H1 (cell line): Measurements from ENCODE around the gene RNF26. TPM values are rescaled to one million over a fixed set of nuclear protein-coding genes. Genes with fewer than 3 reads are reported as not detected.

Experiments used
- CTCF ChIA-PET: fragments of 300-600 bp; sonication (Branson Sonifier 250); formaldehyde crosslinking; loops from one replicate; lab custom pipeline; 2021; ENCODE audit not compliant: partially characterized antibody; lab: Charles Lee
- POLR2A ChIA-PET: fragments of 300-600 bp; sonication (Branson Sonifier 250); formaldehyde crosslinking; loops from one replicate; lab custom pipeline; 2021; ENCODE audit warnings: inconsistent platforms; ENCODE audit not compliant: partially characterized antibody; lab: Charles Lee
- DNase-seq, 2 experiments: peaks; one replicate each; pipeline versions ENCODE4 v3.0.0 to v3.0.0-alpha.2; 2010 to 2022; ENCODE audit warnings: low spot score in 2 of 2, low read depth in 1 of 2, mixed read lengths in 1 of 2
- FAIRE-seq: peaks from 2 replicates; lab custom pipeline; 2011; peaks lifted over from hg19 to GRCh38; lab: Jason Lieb, UNC
- H2AFZ ChIP-seq: 2 replicates; pipeline ENCODE4 v1.8.1; 2012; ENCODE audit warnings: low read length, inconsistent platforms
- H2AK5ac ChIP-seq: 2 replicates; pipeline ENCODE4 v1.6.1; 2013; ENCODE audit warnings: low read depth, low read length
- H2BK120ac ChIP-seq: replicated peaks from 2 replicates; pipeline ENCODE3; 2013; ENCODE audit warnings: low read depth, low read length, inconsistent platforms
- H2BK12ac ChIP-seq: 2 replicates; pipeline ENCODE4 v1.6.1; 2013; ENCODE audit warnings: low read depth, low read length
- H2BK15ac ChIP-seq: 2 replicates; pipeline ENCODE4 v1.6.1; 2013; ENCODE audit warnings: low read length
- H2BK20ac ChIP-seq: 2 replicates; pipeline ENCODE4 v1.6.1; 2013; ENCODE audit warnings: low read length
- H2BK5ac ChIP-seq: 2 replicates; pipeline ENCODE4 v1.6.1; 2013; ENCODE audit warnings: low read depth, low read length
- H3K14ac ChIP-seq: 2 replicates; pipeline ENCODE4 v1.6.1; 2013; ENCODE audit warnings: inconsistent platforms; ENCODE audit not compliant: insufficient read length
- H3K18ac ChIP-seq: 2 replicates; pipeline ENCODE4 v1.6.1; 2013; ENCODE audit warnings: low read length; ENCODE audit errors: extremely low read depth
- H3K23ac ChIP-seq: 2 replicates; pipeline ENCODE4 v1.6.1; 2013; ENCODE audit warnings: inconsistent platforms; ENCODE audit not compliant: insufficient read length
- H3K23me2 ChIP-seq: 2 replicates; pipeline ENCODE4 v1.6.1; 2013; ENCODE audit warnings: low read depth, low read length
- H3K27ac ChIP-seq: 2 replicates; pipeline ENCODE4 v1.6.1; 2011; ENCODE audit warnings: low read depth, low read length, inconsistent platforms
- H3K27me3 ChIP-seq, 4 experiments: replicated peaks in 1 of 4; 1 replicate in 1 of 4; 2 replicates in 3 of 4; pipeline versions ENCODE4 v1.6.1 to v1.8.1; 2011 to 2013; ENCODE audit warnings: low read length in 3 of 4, mild to moderate bottlenecking in 3 of 4, inconsistent platforms in 2 of 4, mixed read lengths in 2 of 4, moderate library complexity in 1 of 4; ENCODE audit not compliant: control insufficient read depth in 3 of 4, insufficient read depth in 3 of 4; ENCODE audit errors: extremely low read depth in 1 of 4
- H3K36me3 ChIP-seq, 4 experiments: 2 replicates each; pipeline versions ENCODE4 v1.6.1 to v1.8.1; 2011 to 2013; ENCODE audit warnings: mild to moderate bottlenecking in 4 of 4, low read length in 3 of 4, moderate library complexity in 2 of 4, control low read depth in 1 of 4, inconsistent platforms in 1 of 4; ENCODE audit not compliant: insufficient read depth in 4 of 4, control insufficient read depth in 2 of 4
- H3K4ac ChIP-seq: replicated peaks from 2 replicates; pipeline ENCODE3; 2013; ENCODE audit warnings: low read length, low read depth, mixed read lengths, inconsistent platforms; ENCODE audit not compliant: insufficient read length
- H3K4me1 ChIP-seq, 4 experiments: replicated peaks in 1 of 4; 1 replicate in 1 of 4; 2 replicates in 3 of 4; pipeline versions ENCODE4 v1.6.1 to v1.8.1; 2011 to 2013; ENCODE audit warnings: low read length in 3 of 4, inconsistent platforms in 2 of 4, mixed read lengths in 1 of 4; ENCODE audit not compliant: insufficient read depth in 4 of 4, control insufficient read depth in 3 of 4
- H3K4me2 ChIP-seq, 2 experiments: 2 replicates each; pipeline versions ENCODE4 v1.6.1 to v1.8.1; 2011 to 2013; ENCODE audit warnings: low read depth in 2 of 2, low read length in 2 of 2, control low read depth in 1 of 2, inconsistent platforms in 1 of 2, mild to moderate bottlenecking in 1 of 2; ENCODE audit not compliant: insufficient read depth in 1 of 2
- H3K4me3 ChIP-seq, 4 experiments: fragments of 200-600, 300-600 bp in 1 of 4; sonication (generic), shearing (Covaris generic), sonication (Bioruptor Twin) in 1 of 4; 2 replicates each; pipeline versions ENCODE4 v1.5.1 to v1.8.1; 2011 to 2016; ENCODE audit warnings: low read length in 4 of 4, low read depth in 3 of 4, control low read depth in 2 of 4, inconsistent platforms in 2 of 4, mild to moderate bottlenecking in 2 of 4, mixed read lengths in 1 of 4, moderate library complexity in 1 of 4; ENCODE audit not compliant: insufficient read depth in 2 of 4; ENCODE audit errors: extremely low read depth in 1 of 4
- H3K56ac ChIP-seq: replicated peaks from 2 replicates; pipeline ENCODE3; 2013; ENCODE audit warnings: low read depth, mild to moderate bottlenecking, mixed read lengths, low read length, inconsistent platforms; ENCODE audit not compliant: insufficient read length
- H3K79me1 ChIP-seq: 2 replicates; pipeline ENCODE4 v1.6.1; 2013; ENCODE audit warnings: low read depth, low read length, control low read depth
- H3K79me2 ChIP-seq, 2 experiments: 2 replicates each; pipeline versions ENCODE4 v1.6.1 to v1.8.1; 2012 to 2013; ENCODE audit warnings: low read length in 2 of 2, mild to moderate bottlenecking in 2 of 2, inconsistent platforms in 1 of 2; ENCODE audit not compliant: insufficient read depth in 2 of 2, control insufficient read depth in 1 of 2
- H3K9ac ChIP-seq, 4 experiments: replicated peaks in 1 of 4; 1 replicate in 1 of 4; 2 replicates in 3 of 4; pipeline versions ENCODE4 v1.6.1 to v1.8.1; 2011 to 2013; ENCODE audit warnings: low read depth in 3 of 4, low read length in 3 of 4, control low read depth in 2 of 4, mild to moderate bottlenecking in 2 of 4, moderate library complexity in 2 of 4, inconsistent platforms in 1 of 4; ENCODE audit errors: extremely low read depth in 1 of 4
- H3K9me3 ChIP-seq, 2 experiments: 2 replicates each; pipeline versions ENCODE4 v1.6.1 to v1.8.1; 2012 to 2013; ENCODE audit warnings: mild to moderate bottlenecking in 2 of 2, moderate library complexity in 2 of 2, control low read depth in 1 of 2, inconsistent platforms in 1 of 2, low read depth in 1 of 2, low read length in 1 of 2, mixed read lengths in 1 of 2; ENCODE audit not compliant: insufficient read depth in 2 of 2
- H4K20me1 ChIP-seq, 2 experiments: replicated peaks in 1 of 2; 2 replicates each; pipeline versions ENCODE3 to v1.8.1; 2011 to 2013; ENCODE audit warnings: inconsistent platforms in 2 of 2, low read length in 2 of 2, mild to moderate bottlenecking in 1 of 2; ENCODE audit not compliant: insufficient read depth in 2 of 2, control insufficient read depth in 1 of 2
- H4K5ac ChIP-seq: 2 replicates; pipeline ENCODE4 v1.6.1; 2013; ENCODE audit warnings: low read length, low read depth, mixed read lengths, inconsistent platforms; ENCODE audit not compliant: insufficient read length
- H4K8ac ChIP-seq: 2 replicates; pipeline ENCODE4 v1.8.0; 2013; ENCODE audit warnings: mild to moderate bottlenecking, moderate library complexity, low read length, inconsistent platforms; ENCODE audit not compliant: insufficient read depth; ENCODE audit errors: extremely low read depth
- H4K91ac ChIP-seq: replicated peaks from 2 replicates; pipeline ENCODE3; 2013; ENCODE audit warnings: low read length, mixed read lengths, inconsistent platforms; ENCODE audit not compliant: insufficient read length
- BRCA1 ChIP-seq: IDR thresholded peaks from 2 replicates; pipeline ENCODE4 v1.6.1; 2012; ENCODE audit warnings: low read depth, low read length, improper control_type of control experiment
- CHD1 ChIP-seq: IDR thresholded peaks from 2 replicates; pipeline ENCODE4 v1.6.1; 2012; ENCODE audit warnings: low read depth, low read length, improper control_type of control experiment
- E2F6 ChIP-seq: IDR thresholded peaks from 2 replicates; pipeline ENCODE4 v1.6.1; 2012; ENCODE audit warnings: inconsistent platforms
- JUND ChIP-seq: IDR thresholded peaks from 2 replicates; pipeline ENCODE4 v1.6.1; 2011; ENCODE audit warnings: mild to moderate bottlenecking, improper control_type of control experiment, low read length
- SIN3A ChIP-seq, 2 experiments: IDR thresholded peaks in 1 of 2; conservative IDR thresholded peaks in 1 of 2; 2 replicates each; pipeline ENCODE4 v1.6.1; 2011 to 2012; ENCODE audit warnings: low read length in 2 of 2, improper control_type of control experiment in 1 of 2, low read depth in 1 of 2, mild to moderate bottlenecking in 1 of 2
- SP2 ChIP-seq: IDR thresholded peaks from 2 replicates; pipeline ENCODE4 v1.6.1; 2012; ENCODE audit warnings: mild to moderate bottlenecking, low read length, inconsistent platforms
- SRF ChIP-seq: IDR thresholded peaks from 2 replicates; pipeline ENCODE4 v1.6.1; 2011; ENCODE audit warnings: mild to moderate bottlenecking, low read depth, low read length, moderate library complexity
- WGBS, 2 experiments: shearing (Covaris generic) in 1 of 2; methylation state at CpG; one replicate each; pipeline versions ENCODE4 v1.1.6 to v1.1.7; 2013 to 2015; ENCODE audit warnings: low lambda C conversion rate in 2 of 2, mixed read lengths in 2 of 2, inconsistent platforms in 1 of 2, low coverage in 1 of 2, missing lambda C conversion rate in 1 of 2; ENCODE audit not compliant: insufficient replicate concordance in 2 of 2, insufficient coverage in 1 of 2, insufficient read length in 1 of 2; ENCODE audit errors: extremely low coverage in 1 of 2, missing lambda C conversion rate in 1 of 2; 5-methylcytosine and 5-hydroxymethylcytosine counted together
- polyA plus RNA-seq, 7 experiments: library from polyadenylated mRNA; depleted of rRNA in 3 of 7; stranded (reverse) in 5 of 7; unstranded in 2 of 7; fragments of >200 nt in 5 of 7; fragments of 200-250 nt in 2 of 7; gene quantifications; 1 replicate in 5 of 7; 2 replicates in 1 of 7; 4 replicates in 1 of 7; pipeline versions ENCODE4 v1.2.1 to v1.2.3, GENCODE V29; 2011 to 2013; ENCODE audit warnings: missing spikeins in 2 of 7, mixed read lengths in 2 of 7
- total RNA-seq: library from RNA; stranded (reverse); fragmentation: NEBNext Ultra II Directional; extraction: Animal tissue kit (Norgen Biotek cat#: 25700); gene quantifications from 2 replicates; pipeline ENCODE4 v1.2.1, GENCODE V29; 2021

The RNF26 gene
- total and polyA plus RNA-seq, 2 of the 8 experiments (the other 6 are each of a cell fraction or from before 2014, with no cell fraction given), result 82.7 to 84.0 TPM

GRCh38 chr11:119322360-119322739, 12.0 kb upstream of the RNF26 start:
- no peak overlapping the region for H4K91ac ChIP-seq
- no peak overlapping the region; a peak in 1 of 4 replicates for H3K4me2 ChIP-seq
- H3K79me1 ChIP-seq, result no peaks in the 10 kb centered on the region
- H4K8ac ChIP-seq, result no peak overlapping the region
- no peak overlapping the region for H3K18ac ChIP-seq
- no peak overlapping the region for H3K23ac ChIP-seq
- H3K9ac ChIP-seq, result no peak overlapping the region
- no peak overlapping the region; the same call in 1 of the 2 replicates for H2BK5ac ChIP-seq
- FAIRE-seq (no peak), DNase-seq (no peak)
- TF ChIP-seq SIN3A (conservative IDR thresholded peaks at IDR 0.05 in 1 of 2, IDR thresholded peaks at IDR 0.05 in 1 of 2; ENCODE audit: low read depth in 1 of 2, low read length in 2 of 2) (no peak), JUND (no peak), BRCA1 (no peak), SP2 (no peak), CHD1 (no peak), E2F6 (no peak), SRF (no peak)
- no peak overlapping the region for H3K4me3 ChIP-seq
- no peak overlapping the region for H3K14ac ChIP-seq
- H2BK15ac ChIP-seq, result 0 out of 2 replicates have a peak overlapping the region, but pooled peaks have one; percentile 38
- H3K56ac ChIP-seq, result no peak overlapping the region
- CTCF ChIA-PET, result interaction anchor here (0.7 to 16.8 kb wide), 30 partner anchors 13 to 285 kb away, joined by 3 to 415 read pairs (median 5); partner anchors contain the start of genes C1QTNF5, MFRP, RNF26 and USP2
- H2AK5ac ChIP-seq, result no peak overlapping the region
- H3K27ac ChIP-seq, result no peak overlapping the region
- H4K20me1 ChIP-seq, result no peaks in the 10 kb centered on the region
- H3K27me3 ChIP-seq, result peaks cover 0 to 16% (median 11%) of the 10 kb centered on the region in 4 experiments; a peak in 5 of 7 replicates
- no peak overlapping the region for H3K4ac ChIP-seq
- no peaks in the 10 kb centered on the region for H3K36me3 ChIP-seq
- H3K4me1 ChIP-seq, result peaks cover 11 to 36% (median 31%) of the 10 kb centered on the region in 4 experiments
- H3K79me2 ChIP-seq, result no peaks in the 10 kb centered on the region
- H3K23me2 ChIP-seq, result peaks cover 10% of the 10 kb centered on the region; the same call in 1 of the 2 replicates
- POLR2A ChIA-PET, result interaction anchor here (0.8 to 5.2 kb wide), 11 partner anchors 10 to 410 kb away, joined by 3 to 29 read pairs (median 4); partner anchors contain the start of genes RNF26 and USP2
- no peak overlapping the region for H2BK120ac ChIP-seq
- no peak overlapping the region for H4K5ac ChIP-seq
- WGBS, 2 experiments, result 89% methylated on average over 6 of the region's 6 CpGs; no CpG with 5 or more reads in 1 of the 2 experiments
- no peak overlapping the region for H2BK20ac ChIP-seq
- no peak overlapping the region for H2AFZ ChIP-seq
- H2BK12ac ChIP-seq, result 0 out of 2 replicates have a peak overlapping the region, but pooled peaks have one; percentile 28
- no peaks in the 10 kb centered on the region for H3K9me3 ChIP-seq
